Peyer's patch (tissue), 4 donors: ENCODE measurements around the gene ACOT7.

Experiments used
- POLR2A ChIP-seq, 2 donors: fragments of 450-650 bp; IDR thresholded peaks; one replicate each; pipeline ENCODE4 v1.5.1; 2017; ENCODE audit warnings: antibody characterized with exemption in 2 of 2, mild to moderate bottlenecking in 2 of 2, moderate library complexity in 2 of 2
- TF ChIP-seq, protein P1 (sequence below), 6 experiments: fragments of 450-650 bp in 4 of 6; fragments of 200-600 bp in 2 of 6; sonication (generic) in 1 of 6; IDR thresholded peaks; one replicate each; pipeline ENCODE4 v1.5.1; 2017 to 2019; ENCODE audit warnings: antibody characterized with exemption in 6 of 6, mild to moderate bottlenecking in 3 of 6, moderate library complexity in 1 of 6

DNA sequence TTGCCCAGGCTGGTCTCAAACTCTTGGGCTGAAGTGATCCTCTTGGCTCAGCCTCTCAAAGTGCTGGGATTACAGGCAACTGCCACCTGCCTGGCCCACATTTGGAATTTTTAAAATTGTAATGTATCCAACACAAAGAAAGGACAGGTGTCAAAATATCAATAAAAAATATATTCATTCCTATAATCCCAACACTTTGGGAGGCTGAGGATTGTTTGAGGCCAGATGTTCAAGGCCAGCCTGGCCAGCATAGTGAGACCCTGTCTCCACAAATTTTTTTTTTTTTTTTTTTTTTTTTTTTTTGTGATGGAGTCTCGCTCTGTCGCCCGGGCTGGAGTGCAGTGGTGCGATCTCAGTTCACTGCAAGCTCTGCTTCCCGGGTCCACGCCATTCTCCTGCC lies 16.2 kb upstream of the ACOT7 start:
- TF ChIP-seq, protein P1, sequence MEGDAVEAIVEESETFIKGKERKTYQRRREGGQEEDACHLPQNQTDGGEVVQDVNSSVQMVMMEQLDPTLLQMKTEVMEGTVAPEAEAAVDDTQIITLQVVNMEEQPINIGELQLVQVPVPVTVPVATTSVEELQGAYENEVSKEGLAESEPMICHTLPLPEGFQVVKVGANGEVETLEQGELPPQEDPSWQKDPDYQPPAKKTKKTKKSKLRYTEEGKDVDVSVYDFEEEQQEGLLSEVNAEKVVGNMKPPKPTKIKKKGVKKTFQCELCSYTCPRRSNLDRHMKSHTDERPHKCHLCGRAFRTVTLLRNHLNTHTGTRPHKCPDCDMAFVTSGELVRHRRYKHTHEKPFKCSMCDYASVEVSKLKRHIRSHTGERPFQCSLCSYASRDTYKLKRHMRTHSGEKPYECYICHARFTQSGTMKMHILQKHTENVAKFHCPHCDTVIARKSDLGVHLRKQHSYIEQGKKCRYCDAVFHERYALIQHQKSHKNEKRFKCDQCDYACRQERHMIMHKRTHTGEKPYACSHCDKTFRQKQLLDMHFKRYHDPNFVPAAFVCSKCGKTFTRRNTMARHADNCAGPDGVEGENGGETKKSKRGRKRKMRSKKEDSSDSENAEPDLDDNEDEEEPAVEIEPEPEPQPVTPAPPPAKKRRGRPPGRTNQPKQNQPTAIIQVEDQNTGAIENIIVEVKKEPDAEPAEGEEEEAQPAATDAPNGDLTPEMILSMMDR (IDR thresholded peaks at IDR 0.05) = no peak
- no peak for TF ChIP-seq POLR2A (IDR thresholded peaks at IDR 0.05)
